IPS-NIHi7 (cell line): ENCODE data around the gene TSC22D2.

Source experiments
- DNase-seq: peaks from one replicate; pipeline ENCODE4 v3.0.0; 2012; ENCODE audit warnings: mixed read lengths; ENCODE audit errors: extremely low spot score

TSC22D2 gene

GRCh38 chr3:150412561-150413231, 4.6 kb downstream of the TSC22D2 start:
- no peak for DNase-seq

DNA sequence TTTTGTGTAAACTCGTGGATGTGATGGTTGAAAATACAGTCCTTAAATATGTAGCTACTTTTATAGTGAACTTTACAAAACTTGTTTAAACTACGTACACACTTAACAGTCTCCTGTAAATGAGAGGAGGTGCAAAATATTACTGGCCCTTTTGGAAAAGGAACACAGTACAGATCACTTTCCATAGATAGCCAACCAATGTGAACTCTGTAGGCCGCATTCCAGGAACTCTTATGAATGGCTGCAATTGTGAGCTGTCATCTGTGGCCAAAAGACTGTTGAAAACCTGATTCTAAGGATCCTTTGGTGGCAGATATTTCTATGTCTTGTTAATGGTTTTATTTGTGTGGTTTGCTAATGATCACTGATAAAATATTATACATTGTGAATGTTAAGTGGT, 6.2 kb downstream of the TSC22D2 start:
- no peak for DNase-seq

DNA sequence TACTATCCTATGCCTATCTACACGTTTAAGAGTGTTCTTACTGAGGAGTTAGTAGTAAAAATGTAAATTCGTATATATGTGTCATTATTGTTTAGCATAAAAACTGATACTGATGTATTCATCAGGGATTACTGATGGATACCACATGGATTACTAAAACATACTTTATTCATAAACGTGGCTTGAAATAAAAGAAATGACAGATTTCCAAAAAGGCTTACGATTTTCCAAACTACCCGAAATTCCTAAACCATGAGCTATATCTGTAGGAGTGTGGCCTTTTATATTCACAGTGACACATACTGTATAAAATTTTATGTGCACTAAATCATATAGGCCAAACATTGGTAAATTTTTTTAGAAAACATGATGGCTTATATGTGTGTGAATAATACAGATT, 6.9 kb downstream of the TSC22D2 start:
- DNase-seq: no peak

- no peak for DNase-seq
Observed at GRCh38 chr3:150419076-150419868, 11.2 kb downstream of the TSC22D2 start.

- no peak for DNase-seq
Observed at GRCh38 chr3:150419959-150420358, 11.9 kb downstream of the TSC22D2 start.

DNA sequence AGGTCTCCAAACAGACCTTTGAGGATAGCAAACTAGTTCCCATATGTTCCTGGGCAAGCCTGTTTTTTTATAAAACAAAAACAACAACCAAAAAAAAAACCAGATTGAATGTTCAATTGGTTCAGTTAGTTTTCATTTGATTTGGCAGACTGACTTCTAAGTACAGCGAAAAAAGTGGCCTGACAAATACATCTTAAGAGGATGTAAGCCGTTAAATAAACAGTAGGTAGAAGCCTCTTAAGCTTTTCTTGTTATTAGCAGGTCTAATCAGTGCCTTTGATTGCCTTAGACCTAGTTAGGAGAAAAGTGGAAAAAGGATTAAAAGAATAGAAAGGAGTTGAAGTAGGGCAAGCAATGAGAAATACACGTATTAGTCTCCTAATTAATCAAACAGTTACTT, 13.2 kb downstream of the TSC22D2 start:
- no peak for DNase-seq

DNA sequence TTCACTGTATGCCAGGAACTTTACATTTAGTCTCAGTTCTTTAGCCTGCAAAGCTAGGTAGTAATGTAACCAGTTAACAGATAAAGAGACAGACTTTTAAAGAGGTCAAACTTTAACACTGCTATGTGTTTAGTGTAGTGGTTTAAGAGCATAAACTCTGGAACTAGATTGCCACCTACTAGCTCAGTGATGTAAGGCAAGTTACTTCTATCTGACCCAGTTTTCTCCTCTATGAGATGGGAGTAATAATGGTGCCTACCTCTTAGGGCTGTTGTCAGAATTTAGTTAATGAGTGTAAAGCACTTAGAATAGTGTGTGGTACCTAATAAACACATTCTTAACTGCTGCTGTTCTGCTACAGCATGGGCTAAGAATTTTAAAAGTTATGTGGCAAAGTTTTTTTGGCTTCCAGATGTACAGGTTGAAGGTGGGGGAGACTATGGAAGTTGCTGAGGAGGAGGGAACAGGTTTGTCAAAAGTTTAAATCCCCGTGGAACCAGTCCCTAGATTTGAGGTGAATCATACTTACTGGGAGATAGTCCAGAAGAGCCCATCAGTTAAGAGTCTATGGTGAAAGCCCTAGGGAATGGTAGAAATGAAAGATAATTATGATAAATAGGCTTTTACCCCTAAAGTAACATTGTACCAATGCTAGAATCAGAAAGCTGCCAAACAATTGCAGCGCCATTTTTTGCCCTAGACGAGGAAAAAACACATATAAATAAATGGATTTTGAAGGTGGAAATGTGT, 13.9 kb downstream of the TSC22D2 start:
- DNase-seq: no peak

- no peak for DNase-seq
Observed at GRCh38 chr3:150422907-150423306, 14.8 kb downstream of the TSC22D2 start.

- no peak for DNase-seq
Observed at GRCh38 chr3:150423761-150424160, 15.7 kb downstream of the TSC22D2 start.

DNA sequence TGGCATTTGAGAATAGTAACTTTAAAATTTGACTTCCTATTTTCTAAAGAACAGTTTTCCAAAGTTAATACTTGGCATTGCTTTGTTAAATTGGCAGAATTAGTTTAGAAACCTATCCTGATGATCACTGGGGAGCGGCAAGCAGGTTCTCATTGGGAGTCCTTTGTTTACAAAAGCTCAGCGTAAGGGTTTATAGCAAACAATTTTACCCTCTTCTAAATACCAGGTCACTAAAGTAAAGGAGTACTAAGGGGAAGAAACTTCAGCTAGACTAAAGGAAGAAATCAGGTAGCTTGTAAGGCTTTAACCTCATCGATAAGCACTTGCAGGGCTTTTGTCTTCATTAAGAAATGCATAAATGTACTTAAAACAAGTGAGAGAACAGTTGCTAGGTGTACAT, 18.2 kb downstream of the TSC22D2 start:
- no peak for DNase-seq

DNA sequence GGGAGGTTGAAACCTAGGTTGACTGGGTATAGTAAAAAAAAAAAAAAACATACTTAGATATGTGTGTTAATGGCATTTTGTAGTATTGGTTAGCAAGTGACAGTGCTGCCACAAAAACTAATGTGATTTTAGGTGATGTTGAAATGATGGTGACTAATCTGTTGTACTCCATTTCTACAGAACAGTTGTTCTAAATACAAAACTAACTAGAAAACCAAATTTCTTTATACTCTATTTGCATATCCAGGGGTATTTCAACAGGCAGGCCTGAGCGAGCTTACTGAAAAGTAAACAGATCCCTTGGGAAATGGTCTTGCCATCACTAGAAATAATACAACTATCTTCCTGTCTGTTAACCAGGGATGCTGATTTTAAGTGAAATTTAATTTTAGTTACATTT, 20.5 kb downstream of the TSC22D2 start:
- DNase-seq: no peak

DNA sequence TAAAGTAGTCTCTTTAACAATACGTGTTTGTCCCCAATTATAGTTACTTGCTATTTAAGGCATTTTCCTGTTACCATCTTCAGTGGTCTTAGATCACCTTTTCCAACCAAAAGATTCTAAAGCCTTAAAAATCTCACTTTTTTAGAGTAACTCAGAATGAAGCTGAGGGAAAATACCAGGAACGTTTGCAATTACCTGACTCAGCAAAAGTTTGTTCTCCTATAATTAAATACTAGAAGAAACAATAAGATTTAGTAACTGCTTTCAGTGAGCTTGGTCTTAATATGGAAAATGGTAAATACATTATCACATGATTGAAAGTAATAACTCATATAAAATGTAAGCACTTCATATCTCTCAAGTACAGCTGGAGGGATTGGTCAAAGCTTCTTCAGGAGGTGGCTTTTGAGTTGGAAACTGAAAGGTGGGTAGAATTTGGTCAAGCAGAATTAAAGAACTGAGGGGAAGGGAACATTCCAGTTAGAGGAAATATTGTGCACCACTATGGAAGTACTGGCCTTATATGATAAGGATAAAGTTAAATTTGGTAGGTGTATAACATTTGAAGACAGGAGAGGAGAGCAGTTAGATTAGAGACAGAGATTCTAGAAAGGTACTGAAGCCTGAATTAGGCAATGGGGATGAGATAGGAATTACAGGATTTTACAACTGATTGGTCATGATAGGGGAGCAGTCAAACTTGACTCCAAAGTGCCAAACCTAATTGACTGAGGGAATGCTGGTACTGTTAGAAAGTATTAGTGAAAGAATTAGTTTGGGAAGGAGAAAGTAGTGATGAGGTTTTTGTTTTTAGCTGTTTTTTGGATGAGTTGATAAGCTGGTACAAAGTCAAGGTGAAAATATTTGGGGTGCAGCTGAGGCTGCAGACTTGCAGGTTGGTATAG, 21.9 kb downstream of the TSC22D2 start:
- no peak for DNase-seq

GRCh38 chr3:150433347-150433746, 25.2 kb downstream of the TSC22D2 start:
- DNase-seq: no peak

GRCh38 chr3:150434234-150434633, 26.1 kb downstream of the TSC22D2 start:
- no peak for DNase-seq

- DNase-seq: no peak
Observed at GRCh38 chr3:150436161-150436560, 28.1 kb downstream of the TSC22D2 start.

DNA sequence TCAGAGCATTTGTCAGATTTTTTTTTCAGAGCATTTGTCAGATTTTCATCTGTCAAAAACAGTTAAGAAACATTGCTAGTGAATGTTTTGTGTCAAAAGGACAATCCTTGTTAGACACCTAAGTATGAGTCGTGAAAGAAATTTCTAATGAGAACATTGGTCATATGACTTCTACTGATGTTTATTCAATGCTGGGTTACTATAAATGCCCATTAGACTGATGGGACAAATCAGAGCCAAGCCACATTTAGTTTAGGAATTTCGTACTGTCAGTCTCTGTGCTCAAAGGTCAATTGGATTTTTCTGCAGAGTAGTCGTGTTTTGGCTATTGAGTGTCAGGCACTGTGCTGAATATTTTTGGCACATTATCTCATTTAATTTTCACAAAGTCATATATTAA, 31.6 kb downstream of the TSC22D2 start:
- DNase-seq: no peak

- no peak for DNase-seq
Observed at GRCh38 chr3:150443331-150443741, 35.2 kb downstream of the TSC22D2 start.

- DNase-seq: no peak
Observed at GRCh38 chr3:150444371-150444770, 36.3 kb downstream of the TSC22D2 start.

DNA sequence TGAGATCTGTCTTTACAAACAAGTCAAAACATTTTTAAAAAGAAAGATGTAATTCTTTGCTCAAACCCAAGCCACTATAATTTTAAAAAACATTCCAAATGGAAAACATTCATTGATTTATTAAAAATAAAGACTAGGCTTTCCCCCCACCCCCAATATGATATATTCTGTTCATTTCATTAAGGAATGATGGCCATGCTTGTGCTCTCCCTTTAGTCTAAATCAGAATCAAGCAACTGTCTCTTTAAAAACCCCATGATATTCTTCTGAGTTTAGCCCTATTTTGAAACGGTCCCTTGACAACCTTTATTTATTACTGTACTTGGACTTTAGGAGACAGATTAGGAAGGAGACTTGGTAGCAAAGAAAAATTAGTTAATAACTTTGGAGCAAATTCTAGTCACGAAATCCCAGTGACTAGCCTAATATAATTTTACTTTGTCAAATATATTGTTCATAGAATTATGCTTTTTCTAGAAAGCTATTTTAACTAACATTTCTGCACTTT, 38.4 kb downstream of the TSC22D2 start:
- DNase-seq: no peak

DNA sequence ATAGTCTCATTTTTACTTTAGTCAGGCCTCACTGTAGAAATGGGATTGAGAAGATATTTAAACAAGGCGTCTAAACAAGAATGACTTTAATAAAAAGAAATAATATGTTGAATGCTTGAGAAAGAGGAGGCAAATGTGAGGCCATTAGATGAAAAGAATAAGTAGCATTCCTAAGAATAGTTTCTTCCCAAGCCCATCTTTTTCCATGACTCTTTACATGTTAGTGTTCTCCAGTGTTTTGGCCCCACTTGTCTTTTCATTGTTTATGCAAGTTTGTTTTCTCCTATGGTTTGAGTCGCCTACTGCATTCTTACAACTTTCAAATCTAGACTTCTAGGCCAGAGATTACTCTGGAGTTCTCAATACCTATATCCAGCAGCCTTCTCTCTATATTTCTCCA, 39.0 kb downstream of the TSC22D2 start:
- no peak for DNase-seq
